Bronchial epithelial cell (primary cell): ENCODE results near the gene LNP1. TPM values are rescaled to one million over a fixed set of nuclear protein-coding genes. Genes with fewer than 3 reads are reported as not detected.

Experiments
- DNase-seq: peaks from one replicate; pipeline ENCODE4 v3.0.0-alpha.2; 2010; ENCODE audit warnings: low read depth
- FAIRE-seq: peaks from 2 replicates; lab custom pipeline; 2011; peaks lifted over from hg19 to GRCh38; lab: Jason Lieb, UNC
- H3K27me3 ChIP-seq: 2 replicates; pipeline ENCODE4 v1.5.1; 2011; ENCODE audit warnings: low read length; ENCODE audit not compliant: control insufficient read depth, insufficient read depth
- H3K36me3 ChIP-seq: 2 replicates; pipeline ENCODE4 v1.5.1; 2011; ENCODE audit warnings: low read length; ENCODE audit not compliant: control insufficient read depth, insufficient read depth
- H3K4me3 ChIP-seq: 2 replicates; pipeline ENCODE4 v1.5.1; 2011; ENCODE audit warnings: mild to moderate bottlenecking, low read depth, low read length, control low read depth
- total RNA-seq: library from RNA; depleted of rRNA; stranded (reverse); fragments of >200 nt; gene quantifications from 2 replicates; pipeline ENCODE4 v1.2.1, GENCODE V29; 2014
- TF ChIP-seq, protein P1 (sequence below): IDR thresholded peaks from 2 replicates; pipeline ENCODE4 v1.5.1; 2011; ENCODE audit warnings: mild to moderate bottlenecking, moderate library complexity, low read length, control low read depth, inconsistent platforms; ENCODE audit not compliant: insufficient read depth, severe bottlenecking

The LNP1 gene
- total RNA-seq, 1 donor from 2014 or later = 1.1 TPM

GRCh38 chr3:100407977-100408532, 6.7 kb downstream of the LNP1 start:
- H3K36me3 ChIP-seq = no peaks in the 10 kb centered on the region
- H3K4me3 ChIP-seq = no peak overlapping the region
- TF ChIP-seq, protein P1, sequence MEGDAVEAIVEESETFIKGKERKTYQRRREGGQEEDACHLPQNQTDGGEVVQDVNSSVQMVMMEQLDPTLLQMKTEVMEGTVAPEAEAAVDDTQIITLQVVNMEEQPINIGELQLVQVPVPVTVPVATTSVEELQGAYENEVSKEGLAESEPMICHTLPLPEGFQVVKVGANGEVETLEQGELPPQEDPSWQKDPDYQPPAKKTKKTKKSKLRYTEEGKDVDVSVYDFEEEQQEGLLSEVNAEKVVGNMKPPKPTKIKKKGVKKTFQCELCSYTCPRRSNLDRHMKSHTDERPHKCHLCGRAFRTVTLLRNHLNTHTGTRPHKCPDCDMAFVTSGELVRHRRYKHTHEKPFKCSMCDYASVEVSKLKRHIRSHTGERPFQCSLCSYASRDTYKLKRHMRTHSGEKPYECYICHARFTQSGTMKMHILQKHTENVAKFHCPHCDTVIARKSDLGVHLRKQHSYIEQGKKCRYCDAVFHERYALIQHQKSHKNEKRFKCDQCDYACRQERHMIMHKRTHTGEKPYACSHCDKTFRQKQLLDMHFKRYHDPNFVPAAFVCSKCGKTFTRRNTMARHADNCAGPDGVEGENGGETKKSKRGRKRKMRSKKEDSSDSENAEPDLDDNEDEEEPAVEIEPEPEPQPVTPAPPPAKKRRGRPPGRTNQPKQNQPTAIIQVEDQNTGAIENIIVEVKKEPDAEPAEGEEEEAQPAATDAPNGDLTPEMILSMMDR = no peak
- DNase-seq (no peak), FAIRE-seq (peak; percentile 52)
- no peaks in the 10 kb centered on the region for H3K27me3 ChIP-seq

DNA sequence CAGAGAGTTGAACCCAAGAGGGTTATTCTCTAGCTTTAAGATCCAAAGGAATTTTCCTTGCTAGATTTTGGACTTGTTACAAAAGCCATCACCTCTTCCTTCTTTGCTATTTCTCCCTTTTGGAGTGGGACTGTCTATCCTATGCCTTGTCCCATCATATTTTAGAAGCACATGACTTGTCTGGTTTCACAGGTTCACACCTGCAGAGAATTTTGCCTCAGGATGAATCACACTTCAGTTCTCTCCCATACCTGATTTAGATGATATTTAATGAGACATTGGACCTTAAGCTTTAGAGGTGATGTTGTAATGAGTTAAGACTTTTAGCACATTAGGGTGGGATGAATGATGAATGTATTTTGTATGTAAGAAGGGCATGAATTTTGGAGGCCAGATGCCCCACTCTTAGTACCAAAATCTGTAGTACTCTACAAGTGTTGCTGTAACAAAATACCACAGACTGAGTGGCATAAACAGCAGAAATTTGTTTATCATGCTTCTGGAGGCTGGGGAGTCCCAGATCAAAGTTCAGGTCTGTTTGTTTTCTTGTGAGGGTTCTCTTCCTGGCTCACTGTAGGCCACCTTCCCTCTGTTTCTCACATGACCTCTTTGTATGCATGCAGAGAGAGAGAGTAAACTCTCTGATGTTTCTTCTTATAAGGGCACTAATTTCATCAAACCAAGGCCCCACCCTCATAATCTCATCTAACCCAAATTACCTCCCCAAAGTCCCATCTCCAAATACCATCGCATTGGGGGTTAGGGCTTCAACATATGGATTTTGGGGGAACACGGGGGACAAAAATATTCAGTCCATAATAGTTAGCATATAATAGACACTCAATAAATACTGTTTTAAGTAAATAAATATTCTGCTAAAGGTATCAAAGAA, 10.0 kb downstream of the LNP1 start:
- DNase-seq = peak; percentile 80
- Histone ChIP-seq H3K36me3 (no peaks in the 10 kb centered on the region), H3K4me3 (no peak overlapping the region), H3K27me3 (no peaks in the 10 kb centered on the region)
- TF ChIP-seq, protein P1 = no peak
- FAIRE-seq = no peak

DNA sequence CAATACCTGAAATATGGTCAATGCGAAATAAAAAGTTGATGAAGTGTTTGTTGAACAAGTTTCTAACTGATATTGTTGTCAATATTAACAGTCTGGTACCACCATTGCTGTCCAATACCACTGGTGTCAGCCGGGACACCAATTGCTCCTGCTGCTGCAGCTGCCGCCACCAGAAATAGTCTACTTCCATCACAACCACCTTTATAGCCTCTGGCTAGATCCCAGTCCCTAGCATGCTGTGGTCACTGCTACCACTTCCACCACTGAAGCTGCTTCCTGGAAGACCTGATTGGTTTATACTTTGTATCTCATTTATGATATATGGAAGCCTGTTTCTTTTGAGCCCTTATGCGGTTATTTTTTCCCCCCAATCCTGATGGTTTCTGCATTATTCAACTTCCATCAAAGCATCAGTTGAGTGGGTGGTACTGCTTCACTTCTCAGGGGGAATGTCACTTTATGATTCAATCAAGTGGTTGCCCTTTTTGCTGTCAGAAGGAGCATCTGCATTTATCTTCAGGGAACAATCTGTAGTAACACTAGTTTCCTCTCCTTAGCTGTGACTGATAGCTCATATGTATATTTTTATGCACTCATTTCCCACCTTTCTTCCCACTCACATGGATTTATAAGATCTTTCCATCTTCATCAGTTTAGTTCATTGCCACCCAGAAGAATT, 11.7 kb downstream of the LNP1 start:
- FAIRE-seq = peak; percentile 62

GRCh38 chr3:100413613-100414012, 12.3 kb downstream of the LNP1 start:
- DNase-seq (no peak), FAIRE-seq (no peak)
- Histone ChIP-seq H3K36me3 (no peaks in the 10 kb centered on the region), H3K27me3 (no peaks in the 10 kb centered on the region), H3K4me3 (no peak overlapping the region)
- TF ChIP-seq, protein P1 = no peak

More for the DNA sequence above, 11.7 kb downstream of the LNP1 start:
- H3K4me3 ChIP-seq = no peak overlapping the region
- DNase-seq = no peak
- H3K36me3 ChIP-seq = no peaks in the 10 kb centered on the region
- H3K27me3 ChIP-seq = no peaks in the 10 kb centered on the region
- TF ChIP-seq, protein P1 = no peak

DNA sequence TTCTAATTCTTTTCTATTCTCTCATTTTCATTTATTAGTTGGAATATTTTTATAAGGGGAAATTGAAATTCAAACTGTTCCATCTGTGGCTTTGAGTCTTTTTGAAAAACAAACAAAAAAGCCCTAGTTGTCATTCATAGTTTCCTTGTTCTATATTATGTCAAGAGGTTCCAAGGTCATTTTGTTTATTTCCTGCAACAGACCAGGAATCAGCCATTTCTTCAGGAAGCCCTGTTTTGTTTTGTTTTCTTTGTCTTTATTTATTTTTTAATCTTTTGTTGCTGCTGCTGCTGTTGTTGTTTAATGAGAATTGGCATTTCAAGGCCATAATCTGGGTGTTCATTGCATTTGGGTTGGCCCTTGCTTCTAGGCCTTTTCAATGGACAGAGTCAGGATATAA, 14.8 kb downstream of the LNP1 start:
- H3K27me3 ChIP-seq = no peaks in the 10 kb centered on the region
- no peak for DNase-seq
- no peak overlapping the region for H3K4me3 ChIP-seq
- FAIRE-seq = no peak
- TF ChIP-seq, protein P1 = no peak
- H3K36me3 ChIP-seq = no peaks in the 10 kb centered on the region
